HEK293 (cell line): Measurements from ENCODE around the gene TGFB3.

Source experiments
- CTCF ChIA-PET: fragments of 350-600 bp; formaldehyde crosslinking; extraction: SDS; loops from one replicate; lab custom pipeline; 2021; ENCODE audit warnings: antibody characterized with exemption; lab: Yijun Ruan, JAX
- POLR2A ChIA-PET: fragments of 300-600 bp; formaldehyde crosslinking; extraction: SDS; loops from one replicate; lab custom pipeline; 2020; ENCODE audit warnings: antibody characterized with exemption, inconsistent platforms; lab: Yijun Ruan, JAX
- H3K27ac ChIP-seq: fragments of 200-500 bp; sonication (Bioruptor generic); 2 replicates; pipeline ENCODE4 v1.5.1; 2014; ENCODE audit warnings: low read depth, low read length, control low read depth, inconsistent platforms; ENCODE audit errors: extremely low read depth
- H3K36me3 ChIP-seq, 2 experiments: fragments of 200-500 bp in 1 of 2; sonication (Bioruptor generic) in 1 of 2; 1 replicate in 1 of 2; 2 replicates in 1 of 2; pipeline ENCODE4 v1.5.1; 2014 to 2017; ENCODE audit warnings: inconsistent platforms in 2 of 2, low read length in 2 of 2; ENCODE audit not compliant: control insufficient read depth in 2 of 2, insufficient read depth in 1 of 2
- H3K4me1 ChIP-seq: fragments of 200-500 bp; sonication (Bioruptor generic); 2 replicates; pipeline ENCODE4 v1.5.1; 2014; ENCODE audit warnings: mild to moderate bottlenecking, low read length, inconsistent platforms; ENCODE audit not compliant: control insufficient read depth, insufficient read depth
- H3K4me3 ChIP-seq: 2 replicates; pipeline ENCODE4 v1.5.1; 2011; ENCODE audit warnings: low read depth, mild to moderate bottlenecking, control low read depth, low read length, moderate library complexity
- H3K9me3 ChIP-seq: fragments of 200-500 bp; sonication (Bioruptor generic); 2 replicates; pipeline ENCODE4 v1.5.1; 2014; ENCODE audit warnings: low read depth, low read length, inconsistent platforms; ENCODE audit not compliant: control insufficient read depth, insufficient read depth
- FEZF1 ChIP-seq: fragments of 450-650 bp; formaldehyde crosslinking; IDR thresholded peaks from 2 replicates; pipeline ENCODE4 v1.5.1; 2016; ENCODE audit warnings: missing biosample characterization, missing genetic modification characterization
- SCRT1 ChIP-seq: fragments of 450-650 bp; formaldehyde crosslinking; IDR thresholded peaks from 2 replicates; pipeline ENCODE4 v1.5.1; 2016; ENCODE audit warnings: missing biosample characterization, missing genetic modification characterization, borderline replicate concordance
- SCRT2 ChIP-seq: fragments of 450-650 bp; formaldehyde crosslinking; IDR thresholded peaks from 2 replicates; pipeline ENCODE4 v1.5.1; 2016; ENCODE audit warnings: missing biosample characterization, missing genetic modification characterization
- WT1 ChIP-seq: fragments of 450-650 bp; formaldehyde crosslinking; IDR thresholded peaks from 2 replicates; pipeline ENCODE4 v1.5.1; 2016; ENCODE audit warnings: missing biosample characterization, missing genetic modification characterization
- ZFP41 ChIP-seq: fragments of 450-650 bp; formaldehyde crosslinking; IDR thresholded peaks from 2 replicates; pipeline ENCODE4 v1.5.1; 2016; ENCODE audit warnings: missing biosample characterization, missing genetic modification characterization, borderline replicate concordance
- ZNF138 ChIP-seq: fragments of 450-650 bp; formaldehyde crosslinking; IDR thresholded peaks from 2 replicates; pipeline ENCODE4 v1.5.1; 2016; ENCODE audit warnings: missing biosample characterization, missing genetic modification characterization, borderline replicate concordance
- ZNF140 ChIP-seq: fragments of 450-650 bp; formaldehyde crosslinking; IDR thresholded peaks from 2 replicates; pipeline ENCODE4 v1.5.1; 2016; ENCODE audit warnings: missing biosample characterization, missing genetic modification characterization
- ZNF148 ChIP-seq: fragments of 450-650 bp; formaldehyde crosslinking; IDR thresholded peaks from 2 replicates; pipeline ENCODE4 v1.5.0; 2017; ENCODE audit warnings: missing biosample characterization, missing genetic modification characterization, borderline replicate concordance
- ZNF157 ChIP-seq: fragments of 450-650 bp; formaldehyde crosslinking; IDR thresholded peaks from 2 replicates; pipeline ENCODE4 v1.5.1; 2016; ENCODE audit warnings: missing biosample characterization, missing genetic modification characterization
- ZNF174 ChIP-seq: fragments of 450-650 bp; formaldehyde crosslinking; IDR thresholded peaks from 2 replicates; pipeline ENCODE4 v1.5.0; 2017; ENCODE audit warnings: missing biosample characterization, mild to moderate bottlenecking, missing genetic modification characterization
- ZNF324 ChIP-seq: fragments of 450-650 bp; formaldehyde crosslinking; IDR thresholded peaks from 2 replicates; pipeline ENCODE4 v1.5.1; 2016; ENCODE audit warnings: missing biosample characterization, missing genetic modification characterization
- ZNF341 ChIP-seq: fragments of 450-650 bp; formaldehyde crosslinking; IDR thresholded peaks from 2 replicates; pipeline ENCODE4; 2016; ENCODE audit warnings: low read depth, missing biosample characterization, missing genetic modification characterization
- ZNF404 ChIP-seq: fragments of 450-650 bp; formaldehyde crosslinking; IDR thresholded peaks from 2 replicates; pipeline ENCODE4 v1.5.1; 2017; ENCODE audit warnings: missing biosample characterization, missing genetic modification characterization
- ZNF639 ChIP-seq: fragments of 450-650 bp; formaldehyde crosslinking; IDR thresholded peaks from 2 replicates; pipeline ENCODE4 v1.5.1; 2016; ENCODE audit warnings: missing biosample characterization, missing genetic modification characterization
- ZNF658 ChIP-seq: fragments of 450-650 bp; formaldehyde crosslinking; IDR thresholded peaks from 2 replicates; pipeline ENCODE4; 2016; ENCODE audit warnings: missing biosample characterization, missing genetic modification characterization
- TF ChIP-seq, protein P1 (sequence below): fragments of 450-650 bp; formaldehyde crosslinking; IDR thresholded peaks from 2 replicates; pipeline ENCODE4 v1.5.1; 2017; ENCODE audit warnings: missing biosample characterization, missing genetic modification characterization
- TF ChIP-seq, protein P2 (sequence below): fragments of 450-650 bp; formaldehyde crosslinking; IDR thresholded peaks from 2 replicates; pipeline ENCODE4 v1.5.1; 2017; ENCODE audit warnings: missing biosample characterization, missing genetic modification characterization
- TF ChIP-seq, protein P3 (sequence below): fragments of 450-650 bp; formaldehyde crosslinking; conservative IDR thresholded peaks from 2 replicates; pipeline ENCODE4 v1.5.1; 2016; ENCODE audit warnings: low read depth, missing biosample characterization, missing genetic modification characterization
- TF ChIP-seq, protein P4 (sequence below): fragments of 450-650 bp; formaldehyde crosslinking; IDR thresholded peaks from 2 replicates; pipeline ENCODE4 v1.5.1; 2016; ENCODE audit warnings: missing biosample characterization, missing genetic modification characterization

The TGFB3 gene

DNA sequence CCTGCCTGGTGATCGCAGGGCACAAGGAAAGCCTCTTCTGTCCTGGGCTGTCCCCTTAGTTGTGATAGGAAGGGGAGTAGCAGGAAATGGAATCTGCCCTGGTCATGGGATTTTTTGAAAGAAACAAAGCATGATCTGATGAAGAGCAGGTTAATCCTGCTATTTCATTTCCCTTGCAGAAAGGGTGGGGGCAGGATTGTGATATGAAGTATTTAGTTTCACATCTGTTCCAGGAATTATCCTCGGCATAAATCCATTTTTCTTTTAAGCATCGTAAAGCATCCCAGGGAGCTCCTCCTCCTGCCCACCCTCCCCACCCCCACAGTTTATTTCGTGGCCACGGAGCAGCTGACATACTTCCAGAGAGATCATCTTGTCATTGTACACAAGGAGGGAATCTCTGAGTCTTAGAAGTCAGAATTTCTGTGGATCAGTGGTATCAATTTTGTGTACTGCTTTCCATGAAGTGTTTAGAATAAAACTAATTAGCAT lies 53.1 kb downstream of the TGFB3 start (continued):
- TF ChIP-seq, protein P1, sequence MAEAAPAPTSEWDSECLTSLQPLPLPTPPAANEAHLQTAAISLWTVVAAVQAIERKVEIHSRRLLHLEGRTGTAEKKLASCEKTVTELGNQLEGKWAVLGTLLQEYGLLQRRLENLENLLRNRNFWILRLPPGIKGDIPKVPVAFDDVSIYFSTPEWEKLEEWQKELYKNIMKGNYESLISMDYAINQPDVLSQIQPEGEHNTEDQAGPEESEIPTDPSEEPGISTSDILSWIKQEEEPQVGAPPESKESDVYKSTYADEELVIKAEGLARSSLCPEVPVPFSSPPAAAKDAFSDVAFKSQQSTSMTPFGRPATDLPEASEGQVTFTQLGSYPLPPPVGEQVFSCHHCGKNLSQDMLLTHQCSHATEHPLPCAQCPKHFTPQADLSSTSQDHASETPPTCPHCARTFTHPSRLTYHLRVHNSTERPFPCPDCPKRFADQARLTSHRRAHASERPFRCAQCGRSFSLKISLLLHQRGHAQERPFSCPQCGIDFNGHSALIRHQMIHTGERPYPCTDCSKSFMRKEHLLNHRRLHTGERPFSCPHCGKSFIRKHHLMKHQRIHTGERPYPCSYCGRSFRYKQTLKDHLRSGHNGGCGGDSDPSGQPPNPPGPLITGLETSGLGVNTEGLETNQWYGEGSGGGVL (tag by site-specific recombination): no peak

DNA sequence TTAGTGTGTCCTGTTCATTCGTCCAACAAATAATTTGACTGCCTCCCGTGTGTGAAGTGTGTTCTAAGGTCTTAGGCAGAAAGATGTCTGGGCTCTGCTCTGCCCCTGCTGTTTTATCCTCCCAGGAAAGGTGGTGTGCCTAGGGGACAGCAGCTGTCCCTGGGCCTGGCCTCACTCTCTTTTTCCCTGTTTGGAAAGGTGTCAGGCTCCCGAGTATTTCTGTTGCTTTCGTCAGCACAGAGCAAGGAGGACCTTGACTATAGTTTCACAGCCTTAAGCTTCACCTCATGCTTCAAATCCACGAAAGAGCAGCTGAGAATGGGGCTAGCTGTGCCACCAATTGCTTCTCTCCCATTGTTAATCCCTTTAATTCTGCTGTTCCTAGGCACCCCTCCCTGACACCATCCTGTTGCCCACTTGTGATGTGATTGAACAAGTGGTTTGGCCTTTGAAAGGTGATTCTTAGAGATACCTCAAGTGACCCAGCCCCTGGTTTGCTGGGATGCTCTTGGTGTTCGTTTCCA lies 54.2 kb downstream of the TGFB3 start:
- H3K27ac ChIP-seq: no peak overlapping the region
- H3K36me3 ChIP-seq: no peaks in the 10 kb centered on the region
- CTCF ChIA-PET: interaction anchor here (0.5 to 0.7 kb wide), 3 partner anchors 7 to 120 kb away, joined by 3 to 5 read pairs (median 3); no protein-coding TSS in a partner anchor
- POLR2A ChIA-PET: no interaction called here
- no peak for TF ChIP-seq ZNF157 (tag by site-specific recombination)
- TF ChIP-seq, protein P2, sequence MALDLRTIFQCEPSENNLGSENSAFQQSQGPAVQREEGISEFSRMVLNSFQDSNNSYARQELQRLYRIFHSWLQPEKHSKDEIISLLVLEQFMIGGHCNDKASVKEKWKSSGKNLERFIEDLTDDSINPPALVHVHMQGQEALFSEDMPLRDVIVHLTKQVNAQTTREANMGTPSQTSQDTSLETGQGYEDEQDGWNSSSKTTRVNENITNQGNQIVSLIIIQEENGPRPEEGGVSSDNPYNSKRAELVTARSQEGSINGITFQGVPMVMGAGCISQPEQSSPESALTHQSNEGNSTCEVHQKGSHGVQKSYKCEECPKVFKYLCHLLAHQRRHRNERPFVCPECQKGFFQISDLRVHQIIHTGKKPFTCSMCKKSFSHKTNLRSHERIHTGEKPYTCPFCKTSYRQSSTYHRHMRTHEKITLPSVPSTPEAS (tag by site-specific recombination): no peak
- TF ChIP-seq SCRT2 (tag by site-specific recombination): 0 out of 2 replicates have a peak, but pooled peaks have one; percentile 35
- TF ChIP-seq ZNF341 (tag by site-specific recombination): peak; percentile 53
- TF ChIP-seq, protein P3, sequence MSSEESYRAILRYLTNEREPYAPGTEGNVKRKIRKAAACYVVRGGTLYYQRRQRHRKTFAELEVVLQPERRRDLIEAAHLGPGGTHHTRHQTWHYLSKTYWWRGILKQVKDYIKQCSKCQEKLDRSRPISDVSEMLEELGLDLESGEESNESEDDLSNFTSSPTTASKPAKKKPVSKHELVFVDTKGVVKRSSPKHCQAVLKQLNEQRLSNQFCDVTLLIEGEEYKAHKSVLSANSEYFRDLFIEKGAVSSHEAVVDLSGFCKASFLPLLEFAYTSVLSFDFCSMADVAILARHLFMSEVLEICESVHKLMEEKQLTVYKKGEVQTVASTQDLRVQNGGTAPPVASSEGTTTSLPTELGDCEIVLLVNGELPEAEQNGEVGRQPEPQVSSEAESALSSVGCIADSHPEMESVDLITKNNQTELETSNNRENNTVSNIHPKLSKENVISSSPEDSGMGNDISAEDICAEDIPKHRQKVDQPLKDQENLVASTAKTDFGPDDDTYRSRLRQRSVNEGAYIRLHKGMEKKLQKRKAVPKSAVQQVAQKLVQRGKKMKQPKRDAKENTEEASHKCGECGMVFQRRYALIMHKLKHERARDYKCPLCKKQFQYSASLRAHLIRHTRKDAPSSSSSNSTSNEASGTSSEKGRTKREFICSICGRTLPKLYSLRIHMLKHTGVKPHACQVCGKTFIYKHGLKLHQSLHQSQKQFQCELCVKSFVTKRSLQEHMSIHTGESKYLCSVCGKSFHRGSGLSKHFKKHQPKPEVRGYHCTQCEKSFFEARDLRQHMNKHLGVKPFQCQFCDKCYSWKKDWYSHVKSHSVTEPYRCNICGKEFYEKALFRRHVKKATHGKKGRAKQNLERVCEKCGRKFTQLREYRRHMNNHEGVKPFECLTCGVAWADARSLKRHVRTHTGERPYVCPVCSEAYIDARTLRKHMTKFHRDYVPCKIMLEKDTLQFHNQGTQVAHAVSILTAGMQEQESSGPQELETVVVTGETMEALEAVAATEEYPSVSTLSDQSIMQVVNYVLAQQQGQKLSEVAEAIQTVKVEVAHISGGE (tag by site-specific recombination): no peak
- TF ChIP-seq, protein P4, sequence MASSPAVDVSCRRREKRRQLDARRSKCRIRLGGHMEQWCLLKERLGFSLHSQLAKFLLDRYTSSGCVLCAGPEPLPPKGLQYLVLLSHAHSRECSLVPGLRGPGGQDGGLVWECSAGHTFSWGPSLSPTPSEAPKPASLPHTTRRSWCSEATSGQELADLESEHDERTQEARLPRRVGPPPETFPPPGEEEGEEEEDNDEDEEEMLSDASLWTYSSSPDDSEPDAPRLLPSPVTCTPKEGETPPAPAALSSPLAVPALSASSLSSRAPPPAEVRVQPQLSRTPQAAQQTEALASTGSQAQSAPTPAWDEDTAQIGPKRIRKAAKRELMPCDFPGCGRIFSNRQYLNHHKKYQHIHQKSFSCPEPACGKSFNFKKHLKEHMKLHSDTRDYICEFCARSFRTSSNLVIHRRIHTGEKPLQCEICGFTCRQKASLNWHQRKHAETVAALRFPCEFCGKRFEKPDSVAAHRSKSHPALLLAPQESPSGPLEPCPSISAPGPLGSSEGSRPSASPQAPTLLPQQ (tag by site-specific recombination): no peak
- no peak for TF ChIP-seq SCRT1 (tag by site-specific recombination)
- H3K4me3 ChIP-seq: no peak overlapping the region
- H3K9me3 ChIP-seq: no peaks in the 10 kb centered on the region
- H3K4me1 ChIP-seq: 0 out of 2 replicates have a peak, but pooled peaks cover 3% of the 10 kb centered on the region

DNA sequence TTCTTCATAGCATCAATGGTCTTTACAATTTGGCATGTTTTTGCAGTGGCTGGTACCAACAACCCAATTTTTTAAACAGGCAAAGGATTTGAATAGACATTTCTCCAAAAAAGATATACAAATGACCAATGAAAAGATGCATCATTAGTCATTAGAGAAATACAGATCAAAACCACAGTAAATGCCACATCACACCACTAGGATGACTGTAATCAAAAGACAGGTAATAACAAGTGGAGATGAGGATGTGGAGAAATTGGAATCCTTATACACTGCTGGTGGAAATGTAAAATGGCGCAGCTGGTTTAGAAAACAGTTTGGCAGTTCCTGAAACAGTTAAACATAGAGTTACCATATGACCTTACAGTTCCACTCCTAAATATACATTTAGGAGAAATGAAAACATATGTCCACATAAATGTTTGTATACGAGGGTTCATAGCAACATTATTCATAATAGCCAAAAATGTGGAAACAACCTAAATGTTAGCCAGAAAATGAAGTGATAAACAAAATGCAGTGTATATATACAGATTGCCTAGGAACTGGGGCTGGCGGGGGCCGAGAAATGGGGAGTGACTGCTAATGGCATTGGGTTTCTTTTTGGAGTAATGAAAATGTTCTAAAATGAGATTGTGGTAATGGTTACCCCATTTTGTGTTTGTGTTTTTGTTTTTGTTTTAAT lies 55.2 kb downstream of the TGFB3 start:
- no peak overlapping the region for H3K27ac ChIP-seq
- ChIA-PET POLR2A (no interaction called here), CTCF (no interaction called here)
- no peaks in the 10 kb centered on the region for H3K36me3 ChIP-seq
- H3K4me3 ChIP-seq: no peak overlapping the region
- 0 out of 2 replicates have a peak, but pooled peaks cover 3% of the 10 kb centered on the region for H3K4me1 ChIP-seq
- no peaks in the 10 kb centered on the region for H3K9me3 ChIP-seq
- no peak for TF ChIP-seq ZNF138 (tag by site-specific recombination)
- no peak for TF ChIP-seq ZNF404 (tag by site-specific recombination)
- TF ChIP-seq ZNF140: no peak
- no peak for TF ChIP-seq ZNF639 (tag by site-specific recombination)
- no peak for TF ChIP-seq ZNF174 (tag by site-specific recombination)
- no peak for TF ChIP-seq ZNF148 (tag by site-specific recombination)
- TF ChIP-seq WT1 (tag by site-specific recombination): no peak
- TF ChIP-seq FEZF1 (tag by site-specific recombination): no peak
- TF ChIP-seq ZNF324 (tag by site-specific recombination): no peak
- no peak for TF ChIP-seq ZFP41 (tag by site-specific recombination)
- TF ChIP-seq ZNF658 (tag by site-specific recombination): no peak
